ENCODE results near the gene IFIT1B. TPM values are rescaled to one million over a fixed set of nuclear protein-coding genes. Genes with fewer than 3 reads are reported as not detected.
A peak's percentile ranks its signal among the peaks of the same experiment; 100 is the strongest.

Gene IFIT1B
- total RNA-seq, 1 donor from 2014 or later = not detected

- peak in 1 of 2 donors; percentile 5 for DNase-seq (ENCODE audit: low read depth in 2 of 2)
Measured at GRCh38 chr10:89348481-89348880, 29.4 kb upstream of the IFIT1B start.

DNA sequence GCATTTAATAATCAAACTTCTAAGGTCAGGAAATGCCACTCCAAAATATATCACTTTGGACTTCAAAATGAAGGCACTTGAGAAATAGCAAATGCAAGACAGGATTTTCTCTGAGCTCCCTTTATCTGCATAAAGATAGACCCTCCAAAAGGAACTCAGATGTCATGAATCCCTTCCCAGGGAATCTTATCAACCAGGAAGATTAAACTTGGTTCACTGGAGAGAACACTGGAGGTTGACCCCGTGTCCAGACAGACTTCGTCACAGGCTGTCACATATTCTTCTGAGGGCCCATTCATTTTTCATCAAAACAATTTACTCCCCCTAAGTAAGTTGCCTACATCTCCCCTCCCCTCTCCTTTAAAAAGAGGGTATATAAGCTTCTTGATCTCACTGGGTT, 28.9 kb upstream of the IFIT1B start:
- DNase-seq (ENCODE audit: low read depth in 2 of 2) = no peak

- peak in 1 of 2 donors; percentile 24 for DNase-seq (ENCODE audit: low read depth in 2 of 2)
Measured at GRCh38 chr10:89350631-89351315, 27.1 kb upstream of the IFIT1B start.

GRCh38 chr10:89351412-89351779, 26.5 kb upstream of the IFIT1B start:
- DNase-seq (ENCODE audit: low read depth in 2 of 2) = peak; percentile 19 to 39

GRCh38 chr10:89351780-89352597, 25.9 kb upstream of the IFIT1B start:
- peak in 1 of 2 donors; percentile 45 for DNase-seq (ENCODE audit: low read depth in 2 of 2)

DNA sequence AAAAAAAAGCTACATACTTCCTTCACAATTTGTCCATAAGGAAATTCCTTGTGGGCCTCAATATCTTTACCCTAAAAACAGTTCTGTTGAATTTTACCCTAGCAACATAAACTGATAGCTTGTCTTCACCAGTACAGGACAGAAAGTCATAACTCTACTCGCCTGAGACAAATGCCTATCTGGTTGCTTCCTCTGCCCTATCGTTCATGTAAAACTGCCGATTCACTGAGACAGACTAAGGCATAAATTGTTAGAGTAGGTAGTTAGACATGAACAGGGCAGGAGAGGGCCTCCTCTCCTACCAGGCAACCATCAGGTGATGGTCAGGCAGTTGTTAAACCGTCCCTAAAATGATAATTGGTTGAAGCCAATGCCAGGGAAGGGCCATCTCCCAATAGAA, 25.1 kb upstream of the IFIT1B start:
- no peak for DNase-seq (ENCODE audit: low read depth in 2 of 2)

DNA sequence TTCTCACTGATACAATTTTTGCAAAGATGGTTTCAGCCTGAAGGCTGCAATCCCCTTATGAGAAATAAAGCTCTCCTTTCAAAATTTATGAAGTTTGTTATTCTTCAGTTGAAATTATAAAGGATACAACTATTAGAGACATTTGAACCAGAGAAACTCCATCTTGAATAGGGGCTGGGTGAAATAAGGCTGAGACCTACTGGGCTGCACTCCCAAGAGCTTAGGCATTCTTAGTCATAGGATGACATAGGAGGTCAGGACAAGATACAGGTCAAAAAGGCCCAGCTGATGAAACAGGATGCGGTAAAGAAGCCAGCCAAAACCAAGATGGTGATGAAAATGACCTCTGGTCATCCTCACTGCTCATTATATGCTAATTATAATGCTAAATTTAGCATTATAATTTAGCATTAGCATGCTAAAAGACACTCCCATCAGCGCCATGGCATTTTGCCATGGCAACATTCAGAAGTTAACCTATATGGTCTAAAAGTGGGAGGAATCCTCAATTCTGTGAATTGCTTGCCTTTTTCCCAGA, 22.4 kb upstream of the IFIT1B start:
- DNase-seq (ENCODE audit: low read depth in 2 of 2) = no peak

DNA sequence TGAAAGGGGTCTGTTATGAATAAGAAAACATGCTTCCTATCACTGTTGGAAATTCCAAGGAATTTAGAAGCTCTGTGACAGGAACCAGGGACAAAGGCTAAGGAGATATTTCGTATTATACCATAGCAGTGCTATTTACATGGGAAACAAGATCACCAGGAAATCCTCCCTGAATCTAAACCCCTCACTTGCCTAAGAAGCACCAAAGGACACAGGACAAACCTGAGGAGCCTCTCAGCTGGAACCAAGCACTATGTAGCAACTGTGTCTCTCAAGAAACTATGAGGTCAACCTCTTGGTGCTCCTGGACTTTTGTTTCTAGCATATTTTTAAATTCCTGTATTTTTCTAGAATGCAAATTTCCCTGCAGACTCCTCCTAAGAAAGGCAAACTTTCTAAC, 20.8 kb upstream of the IFIT1B start:
- no peak for DNase-seq (ENCODE audit: low read depth in 2 of 2)

- DNase-seq (ENCODE audit: low read depth in 2 of 2) = no peak
Measured at GRCh38 chr10:89357975-89358374, 19.9 kb upstream of the IFIT1B start.

DNA sequence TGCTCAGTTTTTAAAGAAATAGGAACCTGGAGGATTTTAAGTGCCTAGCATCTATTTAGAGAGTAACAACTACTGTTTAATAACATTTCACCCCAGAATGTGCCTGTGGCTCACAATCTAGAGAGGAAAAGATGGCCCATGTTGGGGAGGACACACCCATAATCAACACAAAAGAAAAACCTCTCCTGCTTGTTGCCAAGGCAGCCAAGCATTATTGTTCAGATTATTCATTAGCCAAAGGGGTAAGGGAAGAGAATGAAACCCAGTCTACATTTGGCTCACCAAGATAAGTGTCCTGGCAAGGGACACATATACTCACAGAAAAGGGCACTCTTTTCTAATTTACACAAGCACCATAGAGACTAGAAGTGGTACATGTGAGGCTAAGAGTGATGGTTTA, 17.7 kb upstream of the IFIT1B start:
- DNase-seq (ENCODE audit: low read depth in 2 of 2) = no peak

GRCh38 chr10:89362929-89363328, 14.9 kb upstream of the IFIT1B start:
- DNase-seq (ENCODE audit: low read depth in 2 of 2) = no peak

GRCh38 chr10:89363729-89364442, 14.0 kb upstream of the IFIT1B start:
- DNase-seq (ENCODE audit: low read depth in 2 of 2) = no peak

GRCh38 chr10:89364531-89364930, 13.3 kb upstream of the IFIT1B start:
- no peak for DNase-seq (ENCODE audit: low read depth in 2 of 2)

DNA sequence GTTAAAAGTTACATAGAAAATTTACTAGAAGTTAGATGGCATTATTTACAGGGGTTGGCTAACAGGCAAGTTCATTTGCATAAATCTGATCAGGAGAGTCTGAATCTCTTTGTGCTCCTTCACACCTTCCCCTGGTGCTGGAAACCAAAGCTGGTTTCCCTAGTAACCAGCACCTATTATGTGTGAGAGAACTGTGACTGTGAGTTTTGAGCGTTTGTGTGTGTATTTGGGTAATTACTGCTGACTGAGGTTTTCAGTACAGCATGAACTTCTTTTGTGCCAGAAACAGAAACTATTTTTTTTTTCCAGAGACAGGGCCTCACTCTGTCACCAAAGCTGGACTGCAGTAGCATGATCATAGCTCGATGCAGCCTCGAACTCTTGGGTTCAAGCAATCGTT, 10.3 kb upstream of the IFIT1B start:
- peak in 1 of 2 donors; percentile 66 for DNase-seq (ENCODE audit: low read depth in 2 of 2)

- no peak for DNase-seq (ENCODE audit: low read depth in 2 of 2)
Measured at GRCh38 chr10:89368129-89368528, 9.7 kb upstream of the IFIT1B start.

DNA sequence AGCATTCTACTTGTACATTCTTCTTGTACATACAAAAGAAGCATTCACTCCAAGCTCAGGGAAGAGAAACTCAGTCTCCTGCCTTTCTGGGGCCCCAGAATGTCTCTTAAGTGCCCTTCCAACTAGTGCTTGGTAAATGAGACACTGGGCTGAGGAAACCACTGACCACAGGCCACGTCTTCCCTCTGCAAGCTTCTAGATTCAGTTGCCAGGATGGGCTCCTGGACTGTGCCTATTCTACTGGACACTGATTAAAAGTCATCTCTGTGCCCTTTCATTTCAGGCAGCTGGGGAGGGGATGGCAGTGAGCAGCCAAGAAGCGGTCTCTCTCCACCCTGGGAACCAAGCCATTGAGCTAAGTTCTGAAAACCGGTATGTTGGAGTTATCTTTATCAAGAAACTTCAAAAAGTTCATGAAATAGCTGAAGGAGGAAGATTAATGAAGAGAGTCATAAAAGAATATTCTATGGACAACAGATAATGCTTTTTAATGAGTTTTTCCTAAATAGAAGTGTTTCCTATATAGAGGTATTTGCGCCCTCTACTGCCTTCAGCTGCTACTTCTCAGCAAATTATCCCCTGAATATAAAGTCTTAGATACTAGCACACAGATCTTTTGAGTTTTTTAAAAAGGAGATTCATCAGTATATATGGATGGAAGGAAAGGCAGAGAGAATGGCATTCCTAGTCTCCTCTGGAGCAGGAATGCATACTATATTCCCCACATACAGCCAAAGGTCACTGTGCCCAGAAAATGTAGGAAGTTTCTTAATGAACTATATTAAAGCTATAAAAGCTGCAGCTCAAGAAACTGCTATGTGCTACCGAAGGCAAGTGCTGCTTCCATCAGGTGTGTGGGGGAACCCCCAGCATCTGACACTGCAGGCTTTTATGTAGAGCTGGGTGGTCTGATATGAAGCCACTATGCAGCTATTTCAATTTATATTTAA, 8.4 kb upstream of the IFIT1B start:
- DNase-seq (ENCODE audit: low read depth in 2 of 2) = peak; percentile 64 to 73

- DNase-seq (ENCODE audit: low read depth in 2 of 2) = no peak
Measured at GRCh38 chr10:89371079-89371478, 6.8 kb upstream of the IFIT1B start.

DNA sequence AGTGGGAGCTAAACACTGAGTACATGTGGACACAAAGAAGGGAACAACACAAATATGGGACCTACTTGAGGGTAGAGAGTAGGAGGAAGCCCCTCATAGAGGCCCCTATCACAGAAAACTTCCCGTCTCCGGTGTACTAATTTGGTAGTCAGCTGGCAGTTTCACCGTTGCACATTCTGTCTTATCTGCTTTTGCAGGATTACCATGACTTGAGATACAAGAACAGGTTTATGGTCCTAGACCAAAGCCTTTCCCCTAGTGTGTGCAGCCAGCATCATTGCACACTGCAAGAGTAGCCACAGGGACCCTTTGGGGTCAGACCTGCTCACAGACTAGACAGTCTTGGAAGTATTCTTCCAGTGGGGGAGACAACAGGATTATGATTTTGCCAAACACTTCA, 5.9 kb upstream of the IFIT1B start:
- DNase-seq (ENCODE audit: low read depth in 2 of 2) = no peak

DNA sequence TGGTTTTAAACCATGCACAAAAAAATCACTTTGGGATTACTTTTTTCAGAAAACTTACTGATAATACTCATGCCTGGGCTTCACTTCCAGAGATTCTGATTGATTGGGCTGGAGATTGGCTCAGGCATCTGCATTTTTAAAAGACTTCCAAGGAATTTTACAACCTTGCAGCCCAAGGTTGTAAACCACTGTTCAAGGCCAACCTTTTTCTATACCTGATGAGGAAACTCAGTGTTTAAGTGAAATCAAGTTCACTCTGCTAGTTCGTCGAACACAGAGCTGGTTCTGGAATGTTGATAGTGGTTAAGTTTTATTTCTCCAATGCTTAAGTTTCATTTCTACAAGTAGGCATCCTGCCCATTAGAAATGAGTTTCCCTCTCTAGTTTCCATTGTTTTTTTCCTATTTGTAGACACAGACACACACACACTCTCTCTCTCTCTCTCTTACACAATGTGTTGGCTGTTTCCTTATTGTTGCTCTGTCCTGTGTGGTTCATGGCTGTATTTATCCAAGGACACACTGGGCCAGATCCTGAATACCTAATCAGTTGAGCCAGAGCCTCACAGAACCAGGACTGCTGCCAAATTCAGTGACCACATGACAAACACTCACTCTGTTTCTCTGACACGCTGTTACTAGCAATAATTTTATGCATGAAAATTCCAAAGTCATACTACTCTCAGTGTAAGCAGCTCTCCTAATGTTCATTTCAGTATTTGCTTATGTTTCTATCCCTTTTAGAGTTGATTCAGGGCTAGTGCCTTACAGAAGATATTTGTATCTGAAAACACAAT, 3.7 kb upstream of the IFIT1B start:
- DNase-seq (ENCODE audit: low read depth in 2 of 2) = peak; percentile 94 to 99

- peak in 1 of 2 donors; percentile 77 for DNase-seq (ENCODE audit: low read depth in 2 of 2)
Measured at GRCh38 chr10:89374713-89375141, 3.1 kb upstream of the IFIT1B start.

Data from lung microvascular endothelial cell (primary cell).